Activated naive CD4-positive, alpha-beta T cell (primary cell): Measurements from ENCODE around the gene NSF.
"Not testable (repeated sequence)": the region's sequence is repeated elsewhere in the genome, so short reads cannot be mapped to it uniquely, and the experiment has no call there.

Source experiments
- DNase-seq, 4 experiments: peaks; one replicate each; lab custom pipeline; 2025; lab: John Stamatoyannopoulos, UW

The NSF gene

GRCh38 chr17:46774108-46774737, 183.8 kb downstream of the NSF start:
- no peak for DNase-seq

- DNase-seq, result no peak
Observed at GRCh38 chr17:46776298-46777005, 186.0 kb downstream of the NSF start.

- DNase-seq, result no peak
Observed at GRCh38 chr17:46777943-46778915, 187.8 kb downstream of the NSF start.

GRCh38 chr17:46780003-46780373, 189.5 kb downstream of the NSF start:
- no peak for DNase-seq

GRCh38 chr17:46782250-46782953, 191.9 kb downstream of the NSF start:
- no peak for DNase-seq

GRCh38 chr17:46783031-46783593, 192.6 kb downstream of the NSF start:
- no peak for DNase-seq

GRCh38 chr17:46785696-46786095, 195.2 kb downstream of the NSF start:
- DNase-seq, result no peak

- no peak for DNase-seq
Observed at GRCh38 chr17:46787478-46787877, 197.0 kb downstream of the NSF start.

GRCh38 chr17:46788300-46788699, 197.8 kb downstream of the NSF start:
- no peak for DNase-seq

- no peak for DNase-seq
Observed at GRCh38 chr17:46788796-46789195, 198.3 kb downstream of the NSF start.

- no peak for DNase-seq
Observed at GRCh38 chr17:46789610-46790009, 199.1 kb downstream of the NSF start.

GRCh38 chr17:46790216-46790615, 199.7 kb downstream of the NSF start:
- no peak for DNase-seq

GRCh38 chr17:46791531-46791930, 201.1 kb downstream of the NSF start:
- no peak for DNase-seq

- no peak for DNase-seq
Observed at GRCh38 chr17:46792071-46792470, 201.6 kb downstream of the NSF start.

- DNase-seq, result not testable (repeated sequence)
Observed at GRCh38 chr17:46793023-46793422, 202.6 kb downstream of the NSF start.

GRCh38 chr17:46793541-46793940, 203.1 kb downstream of the NSF start:
- no peak for DNase-seq

GRCh38 chr17:46794318-46794717, 203.8 kb downstream of the NSF start:
- no peak for DNase-seq

- no peak for DNase-seq
Observed at GRCh38 chr17:46795379-46795952, 205.0 kb downstream of the NSF start.

GRCh38 chr17:46796084-46796483, 205.6 kb downstream of the NSF start:
- DNase-seq, result no peak

GRCh38 chr17:46796524-46796923, 206.1 kb downstream of the NSF start:
- DNase-seq, result no peak

- no peak for DNase-seq
Observed at GRCh38 chr17:46796956-46797530, 206.6 kb downstream of the NSF start.
